Astrocyte (in vitro differentiated cells and primary cell): ENCODE data around the gene CAPZB.

Experiments
- CTCF ChIP-seq: IDR thresholded peaks from 2 replicates; pipeline ENCODE4 v1.5.1; 2011; ENCODE audit warnings: low read depth, mild to moderate bottlenecking, inconsistent platforms, low read length, moderate library complexity; ENCODE audit not compliant: insufficient read depth
- EZH2 ChIP-seq: IDR thresholded peaks from 2 replicates; pipeline ENCODE4 v1.6.1; 2012; ENCODE audit warnings: mild to moderate bottlenecking, low read length, inconsistent platforms; ENCODE audit not compliant: insufficient read depth

GRCh38 chr1:19294638-19295037 lies 190.7 kb downstream of the CAPZB start:
- no peak for TF ChIP-seq CTCF
- TF ChIP-seq EZH2 = no peak
